ENCODE data around the gene ERBIN. TPM values are rescaled to one million over a fixed set of nuclear protein-coding genes. Genes with fewer than 3 reads are reported as not detected.

Gene ERBIN
- total and polyA plus RNA-seq, 2 of the 4 experiments (the other 2 are of a cell fraction): 25.8 to 70.1 TPM

- Histone ChIP-seq H3K9ac (ENCODE audit: low read depth, low read length) (no peak overlapping the region), H3K9me3 (ENCODE audit: control insufficient read depth, insufficient read depth, low read length) (no peaks in the 10 kb centered on the region), H3K18ac (ENCODE audit: low read depth, low read length) (no peak overlapping the region), H3K4me2 (ENCODE audit: low read depth, low read length) (no peak overlapping the region), H3K4ac (ENCODE audit: low read depth, low read length) (no peak overlapping the region), H3K79me1 (ENCODE audit: low read depth in 1 of 2, low read length in 2 of 2) (peaks cover 6 to 68% of the 10 kb centered on the region in 2 experiments; a peak in 3 of 4 replicates), H4K91ac (ENCODE audit: insufficient read depth, low read depth, low read length) (no peak overlapping the region), H3K27me3 (ENCODE audit: control insufficient read depth, insufficient read depth, low read length) (no peaks in the 10 kb centered on the region), H4K5ac (ENCODE audit: low read depth, low read length) (no peak overlapping the region), H2AK5ac (ENCODE audit: low read depth, low read length) (no peak overlapping the region), H3K4me3 (ENCODE audit: insufficient read depth, low read depth, low read length) (no peak overlapping the region), H4K8ac (ENCODE audit: low read depth in 2 of 2, low read length in 2 of 2) (no peak overlapping the region), H2BK120ac (ENCODE audit: low read depth, low read length) (no peak overlapping the region), H2AFZ (replicated peaks; ENCODE audit: low read length, poor library complexity) (no peak overlapping the region), H3K23ac (ENCODE audit: low read depth, low read length) (no peak overlapping the region), H3K4me1 (ENCODE audit: control insufficient read depth, insufficient read depth, low read length) (peaks cover 17% of the 10 kb centered on the region), H2BK20ac (ENCODE audit: low read depth, low read length) (no peak overlapping the region), H4K20me1 (ENCODE audit: insufficient read depth, low read length) (peaks cover 68% of the 10 kb centered on the region), H2BK5ac (ENCODE audit: low read depth, low read length, poor library complexity, severe bottlenecking) (no peak overlapping the region), H3K27ac (ENCODE audit: insufficient read depth, low read length) (no peak overlapping the region), H3K14ac (replicated peaks; ENCODE audit: low read depth, low read length) (no peak overlapping the region), H3K9me1 (ENCODE audit: insufficient read depth, low read length) (peaks cover 23% of the 10 kb centered on the region), H2BK15ac (ENCODE audit: low read depth, low read length) (no peak overlapping the region), H2AK9ac (replicated peaks; ENCODE audit: low read depth, low read length, poor library complexity) (no peak overlapping the region), H3K56ac (ENCODE audit: extremely low read depth, insufficient read depth, low read length) (no peak overlapping the region), H3K36me3 (ENCODE audit: control insufficient read depth, insufficient read depth, low read length) (peaks cover 2% of the 10 kb centered on the region; the same call in 1 of the 2 replicates)
- dilution Hi-C loops (cut with HindIII; ENCODE audit: low sequenced_read_pairs, unreplicated experiment): no loop called here
- no peak for DNase-seq
- intact Hi-C loops (cut with micrococcal nuclease): no loop called here
- POLR2A ChIA-PET (ENCODE audit: unreplicated experiment): no interaction called here
- no peak for ATAC-seq (ENCODE audit: low read depth)
- in situ Hi-C loops (cut with MboI; ENCODE audit: low sequenced_read_pairs): no loop called here
- CTCF ChIA-PET: no interaction called here
- WGBS, 2 experiments (ENCODE audit: extremely low coverage in 2 of 2, insufficient read length in 1 of 2): no CpG with 5 or more reads among the region's 4 CpGs
- TF ChIP-seq MAFK (IDR thresholded peaks at IDR 0.05; ENCODE audit: low read depth, low read length): peak; percentile 25; the same call in 1 of the 2 replicates
- TF ChIP-seq SMC3 (IDR thresholded peaks at IDR 0.05; ENCODE audit: low read depth, low read length): no peak
- no TSS peak for BruUV-seq (replicated peaks)
Measured at GRCh38 chr5:65989158-65989557, 62.8 kb downstream of the ERBIN start.
